Ovary (tissue), 9 donors: ENCODE data around the gene RASSF5. TPM values are rescaled to one million over a fixed set of nuclear protein-coding genes. Genes with fewer than 3 reads are reported as not detected.

ENCODE experiments used
- DNase-seq, 5 donors: peaks; one replicate each; pipeline ENCODE4 v3.0.0-alpha.2; 2019 to 2020
- H3K27ac ChIP-seq, 2 donors: fragments of 200-600 bp; one replicate each; pipeline versions ENCODE4 v1.5.1 to v1.8.0; 2019 to 2022
- H3K27me3 ChIP-seq: fragments of 200-600 bp; one replicate; pipeline ENCODE4 v1.8.0; 2022
- H3K36me3 ChIP-seq: fragments of 200-600 bp; sonication (generic); one replicate; pipeline ENCODE4 v1.5.1; 2019
- H3K4me1 ChIP-seq: one replicate; pipeline ENCODE4 v1.8.1; 2013; ENCODE audit warnings: mild to moderate bottlenecking, moderate library complexity; ENCODE audit not compliant: insufficient read depth
- H3K4me3 ChIP-seq: fragments of 200-600 bp; sonication (generic); one replicate; pipeline ENCODE4 v1.5.1; 2017
- H3K9me3 ChIP-seq, 2 donors: fragments of 200-600 bp in 1 of 2; sonication (generic) in 1 of 2; one replicate each; pipeline versions ENCODE4 v1.5.1 to v1.8.1; 2013 to 2019; ENCODE audit warnings: mild to moderate bottlenecking in 1 of 2, moderate library complexity in 1 of 2
- CTCF ChIP-seq, 3 donors: fragments of 450-650 bp in 2 of 3; fragments of 200-600 bp in 1 of 3; IDR thresholded peaks; one replicate each; pipeline versions ENCODE4 v1.5.1 to v1.8.0; 2016 to 2022; ENCODE audit warnings: antibody characterized with exemption in 3 of 3, mild to moderate bottlenecking in 1 of 3
- EP300 ChIP-seq: sonication (generic); formaldehyde crosslinking; IDR thresholded peaks from one replicate; pipeline ENCODE4 v1.6.1; 2017; ENCODE audit warnings: antibody characterized with exemption
- POLR2A ChIP-seq: fragments of 450-650 bp; IDR thresholded peaks from one replicate; pipeline ENCODE4 v1.6.1; 2017; ENCODE audit warnings: antibody characterized with exemption, mild to moderate bottlenecking, moderate library complexity
- WGBS, 3 donors: extraction: QIAGEN DNeasy Blood & Tissue Kit in 1 of 3; methylation state at CpG; one replicate each; pipeline versions ENCODE4 v1.1.5 to v1.1.7; 2013 to 2017; 5-methylcytosine and 5-hydroxymethylcytosine counted together
- intact Hi-C, 4 donors: fragments of 100-400 bp; cut with DNase I; formaldehyde crosslinking; loops; one replicate each; pipeline versions ENCODE4 v1.11.0 to v1.15.1; 2022 to 2023
- polyA plus RNA-seq, 2 donors: library from polyadenylated mRNA; stranded (reverse); fragments of 200-250 nt in 1 of 2; fragments of 350-450 nt in 1 of 2; fragmentation: Illumina TruSeq in 1 of 2; extraction: RNeasy Lipid Tissue Mini Kit (QIAGEN cat#74804) in 1 of 2; gene quantifications; one replicate each; pipeline ENCODE4 v1.2.3, GENCODE V29; 2013 to 2014
- total RNA-seq, 7 donors: library from RNA; depleted of rRNA in 2 of 7; stranded (reverse); fragments of >200 nt in 2 of 7; fragmentation: NEBNext Ultra II Directional in 3 of 7; extraction: Animal tissue kit (Norgen Biotek cat#: 25700) in 3 of 7; gene quantifications; one replicate each; pipeline versions ENCODE4 v1.1.0 to v1.2.4, GENCODE V29; 2016 to 2023
- donor health status: DM: no; HTN: no; CAD: no; lungs with moderate emphysema.
- donor health status: DM: no; HTN: no; CAD: no.
- donor health status: Bipolar disorder and iron deficiency.
- donor health status: DM: yes; HTN: yes; CAD: no.
- donor health status: DM: no; HTN: no; CAD: no.
- donor health status: DM: yes; HTN: yes; CAD: no.

RASSF5 gene
- total and polyA plus RNA-seq, 9 donors = 1.8 to 11.8 (median 5.3) TPM

GRCh38 chr1:206595581-206596318, 88.4 kb downstream of the RASSF5 start:
- H3K36me3 ChIP-seq = no peaks in the 10 kb centered on the region
- 74 to 84% (median 74%) methylated on average over 7 of the region's 7 CpGs for WGBS, 3 donors
- TF ChIP-seq CTCF (IDR thresholded peaks at IDR 0.05) = no peak
- no peak for TF ChIP-seq EP300
- no peak for TF ChIP-seq POLR2A

GRCh38 chr1:206596319-206596666, 89.0 kb downstream of the RASSF5 start:
- 96 to 100% (median 98%) methylated on average over 1 of the region's 1 CpG for WGBS, 3 donors
- H3K9me3 ChIP-seq = no peaks in the 10 kb centered on the region
- intact Hi-C loops = loop anchor here in 1 of 4 donors (10.0 kb wide), 1 partner anchor 389 kb away; no protein-coding TSS in a partner anchor
- no peak for DNase-seq
- TF ChIP-seq CTCF (IDR thresholded peaks at IDR 0.05) = no peak
- TF ChIP-seq EP300 = no peak
- TF ChIP-seq POLR2A = no peak
- H3K4me1 ChIP-seq = no peaks in the 10 kb centered on the region
- H3K36me3 ChIP-seq = no peaks in the 10 kb centered on the region
- H3K4me3 ChIP-seq = no peak overlapping the region
- no peak overlapping the region for H3K27ac ChIP-seq
- no peaks in the 10 kb centered on the region for H3K27me3 ChIP-seq

More at GRCh38 chr1:206595581-206596318, 88.4 kb downstream of the RASSF5 start:
- intact Hi-C loops = loop anchor here in 1 of 4 donors (10.0 kb wide), 1 partner anchor 389 kb away; no protein-coding TSS in a partner anchor
- Histone ChIP-seq H3K9me3 (no peaks in the 10 kb centered on the region), H3K4me1 (no peaks in the 10 kb centered on the region), H3K27ac (no peak overlapping the region), H3K27me3 (no peaks in the 10 kb centered on the region), H3K4me3 (no peak overlapping the region)
- DNase-seq = no peak

GRCh38 chr1:206600527-206600926, 93.2 kb downstream of the RASSF5 start:
- H3K4me3 ChIP-seq = no peak overlapping the region
- no peak for DNase-seq
- TF ChIP-seq POLR2A (no peak), CTCF (IDR thresholded peaks at IDR 0.05) (no peak), EP300 (no peak)
- no peak overlapping the region for H3K27ac ChIP-seq
- no peaks in the 10 kb centered on the region for H3K9me3 ChIP-seq
- H3K27me3 ChIP-seq = no peaks in the 10 kb centered on the region
- H3K36me3 ChIP-seq = no peaks in the 10 kb centered on the region
- H3K4me1 ChIP-seq = no peaks in the 10 kb centered on the region
- 81 to 85% (median 83%) methylated on average over 3 of the region's 3 CpGs for WGBS, 3 donors
- intact Hi-C loops = no loop called here

- no peak overlapping the region for H3K4me3 ChIP-seq
- no peak for DNase-seq
- no peaks in the 10 kb centered on the region for H3K9me3 ChIP-seq
- no peaks in the 10 kb centered on the region for H3K4me1 ChIP-seq
- no peak for TF ChIP-seq EP300
- no peak for TF ChIP-seq CTCF (IDR thresholded peaks at IDR 0.05)
- no peak for TF ChIP-seq POLR2A
- no peak overlapping the region for H3K27ac ChIP-seq
- H3K27me3 ChIP-seq = no peaks in the 10 kb centered on the region
- no peaks in the 10 kb centered on the region for H3K36me3 ChIP-seq
- WGBS, 3 donors = 86 to 88% (median 87%) methylated on average over 5 of the region's 5 CpGs
- intact Hi-C loops = no loop called here
These were observed 97.5 kb downstream of the RASSF5 start for GRCh38 chr1:206604861-206605260.
